HepG2 (cell line): ENCODE data around the gene SNRNP200. TPM values are rescaled to one million over a fixed set of nuclear protein-coding genes. Genes with fewer than 3 reads are reported as not detected.

Source experiments
- EZH2 ChIP-seq: conservative IDR thresholded peaks from 2 replicates; pipeline ENCODE4 v1.6.1; 2012; ENCODE audit warnings: mild to moderate bottlenecking, low read depth, low read length, moderate library complexity
- FOSL2 ChIP-seq: sonication (generic); formaldehyde crosslinking; IDR thresholded peaks from 2 replicates; pipeline ENCODE4 v1.4.0; 2020; ENCODE audit warnings: missing genetic modification reagents
- FOXA1 ChIP-seq, 2 experiments: fragments of 450-650 bp in 1 of 2; sonication (generic) in 1 of 2; formaldehyde crosslinking in 1 of 2; IDR thresholded peaks; 2 replicates each; pipeline versions ENCODE4 v1.4.0 to v1.6.1; 2016 to 2020; ENCODE audit warnings: missing genetic modification reagents in 1 of 2
- FOXA3 ChIP-seq: IDR thresholded peaks from 2 replicates; pipeline ENCODE4 v1.6.1; 2016; ENCODE audit warnings: missing genetic modification reagents, missing compliant biosample characterization
- HOXA7 ChIP-seq: sonication (generic); formaldehyde crosslinking; IDR thresholded peaks from 2 replicates; pipeline ENCODE4 v1.8.1; 2022; ENCODE audit warnings: mild to moderate bottlenecking, missing genetic modification reagents, moderate library complexity
- MTF2 ChIP-seq: sonication (generic); formaldehyde crosslinking; IDR thresholded peaks from 2 replicates; pipeline ENCODE4 v1.5.0; 2020; ENCODE audit warnings: missing genetic modification reagents, borderline replicate concordance
- NFE2L2 ChIP-seq: fragments of 150-350 bp; IDR thresholded peaks from 2 replicates; pipeline ENCODE4 v1.6.1; 2014; ENCODE audit warnings: low read length
- SAP130 ChIP-seq: IDR thresholded peaks from 2 replicates; pipeline ENCODE4 v1.6.1; 2016; ENCODE audit warnings: low read depth
- ZBTB7A ChIP-seq: sonication (generic); formaldehyde crosslinking; IDR thresholded peaks from 2 replicates; pipeline ENCODE4 v1.8.0; 2022; ENCODE audit warnings: mild to moderate bottlenecking, missing genetic modification reagents
- ZNF33A ChIP-seq: sonication (generic); formaldehyde crosslinking; IDR thresholded peaks from 2 replicates; pipeline ENCODE4 v1.5.1; 2020; ENCODE audit warnings: missing genetic modification reagents, mild to moderate bottlenecking, moderate library complexity, borderline replicate concordance
- ZSCAN21 ChIP-seq: sonication (generic); formaldehyde crosslinking; IDR thresholded peaks from 2 replicates; pipeline ENCODE4 v1.8.0; 2022; ENCODE audit warnings: mild to moderate bottlenecking, missing genetic modification reagents, moderate library complexity, borderline replicate concordance
- polyA plus RNA-seq, 8 experiments: library from polyadenylated mRNA; depleted of rRNA in 3 of 8; stranded (reverse) in 7 of 8; unstranded in 1 of 8; fragments of >200 nt; fragmentation: Illumina TruSeq in 4 of 8; extraction: Trizol in 4 of 8; gene quantifications; 2 replicates each; pipeline versions ENCODE4 v1.2.1 to v1.2.3, GENCODE V29; 2011 to 2016; ENCODE audit warnings: low read depth in 4 of 8, missing spikeins in 1 of 8, mixed read lengths in 1 of 8; ENCODE audit not compliant: insufficient read depth in 1 of 8
- total RNA-seq, 5 experiments: library from RNA; depleted of rRNA; stranded (reverse); fragments of >200 nt; fragmentation: Illumina TruSeq; extraction: Trizol; gene quantifications; 2 replicates each; pipeline ENCODE4 v1.2.3, GENCODE V29; 2016; ENCODE audit warnings: low read depth in 1 of 5
- TF ChIP-seq, protein P1 (sequence below): sonication (generic); formaldehyde crosslinking; IDR thresholded peaks from 2 replicates; pipeline ENCODE4 v1.4.0; 2020; ENCODE audit warnings: missing genetic modification reagents
- TF ChIP-seq, protein P2 (sequence below): IDR thresholded peaks from 2 replicates; pipeline ENCODE4 v1.6.1; 2016; ENCODE audit warnings: missing compliant biosample characterization, missing genetic modification reagents, borderline replicate concordance
- TF ChIP-seq, protein P3 (sequence below): sonication (generic); formaldehyde crosslinking; IDR thresholded peaks from 2 replicates; pipeline ENCODE4 v1.5.1; 2020; ENCODE audit warnings: missing genetic modification reagents, mild to moderate bottlenecking, borderline replicate concordance
- TF ChIP-seq, protein P4 (sequence below): sonication (generic); formaldehyde crosslinking; IDR thresholded peaks from 2 replicates; pipeline ENCODE4 v1.4.0; 2020; ENCODE audit warnings: missing genetic modification reagents, mild to moderate bottlenecking, borderline replicate concordance

SNRNP200 gene
- total and polyA plus RNA-seq, 2 of the 13 experiments (the other 11 are each of a cell fraction or from before 2014, with no cell fraction given) = 99.0 to 232 TPM

DNA sequence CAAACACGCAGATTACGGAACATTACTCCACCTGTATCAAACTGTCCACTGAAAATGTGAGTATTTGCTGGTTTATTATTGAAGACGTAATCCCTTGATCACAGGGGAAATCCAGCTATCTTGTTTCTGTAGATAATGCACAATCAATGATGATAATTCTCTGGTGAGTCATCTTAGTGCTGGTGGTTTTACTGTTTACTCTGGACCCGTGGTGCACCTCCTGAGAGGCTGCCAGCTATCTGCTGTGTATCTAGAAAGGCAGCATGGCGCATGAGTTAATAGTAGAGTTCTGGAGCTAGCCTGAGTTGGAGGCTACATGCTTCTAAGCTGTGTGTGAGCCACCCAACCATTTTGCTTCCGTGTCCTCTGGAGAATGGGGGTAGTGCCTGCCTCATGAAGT, 36.7 kb upstream of the SNRNP200 start (continued):
- TF ChIP-seq MTF2 (CRISPR knock-in tag) (no peak), ZSCAN21 (CRISPR knock-in tag) (no peak), HOXA7 (CRISPR knock-in tag) (no peak), NFE2L2 (no peak), EZH2 (no peak), SAP130 (CRISPR knock-in tag) (peak; percentile 54), FOXA3 (CRISPR knock-in tag) (peak; percentile 41; the same call in 1 of the 2 replicates), ZNF33A (no peak), ZBTB7A (no peak), FOSL2 (CRISPR knock-in tag) (peak; percentile 93), FOXA1 (IDR thresholded peaks at IDR 0.05) (no peak), FOXA1 (CRISPR knock-in tag; IDR thresholded peaks at IDR 0.05) (peak; percentile 38; the same call in 1 of the 2 replicates)
- TF ChIP-seq, protein P1, sequence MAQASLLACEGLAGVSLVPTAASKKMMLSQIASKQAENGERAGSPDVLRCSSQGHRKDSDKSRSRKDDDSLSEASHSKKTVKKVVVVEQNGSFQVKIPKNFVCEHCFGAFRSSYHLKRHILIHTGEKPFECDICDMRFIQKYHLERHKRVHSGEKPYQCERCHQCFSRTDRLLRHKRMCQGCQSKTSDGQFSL (CRISPR knock-in tag) = no peak
- TF ChIP-seq, protein P2, sequence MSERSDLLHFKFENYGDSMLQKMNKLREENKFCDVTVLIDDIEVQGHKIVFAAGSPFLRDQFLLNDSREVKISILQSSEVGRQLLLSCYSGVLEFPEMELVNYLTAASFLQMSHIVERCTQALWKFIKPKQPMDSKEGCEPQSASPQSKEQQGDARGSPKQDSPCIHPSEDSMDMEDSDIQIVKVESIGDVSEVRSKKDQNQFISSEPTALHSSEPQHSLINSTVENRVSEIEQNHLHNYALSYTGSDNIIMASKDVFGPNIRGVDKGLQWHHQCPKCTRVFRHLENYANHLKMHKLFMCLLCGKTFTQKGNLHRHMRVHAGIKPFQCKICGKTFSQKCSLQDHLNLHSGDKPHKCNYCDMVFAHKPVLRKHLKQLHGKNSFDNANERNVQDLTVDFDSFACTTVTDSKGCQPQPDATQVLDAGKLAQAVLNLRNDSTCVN = peak; percentile 99
- TF ChIP-seq, protein P3, sequence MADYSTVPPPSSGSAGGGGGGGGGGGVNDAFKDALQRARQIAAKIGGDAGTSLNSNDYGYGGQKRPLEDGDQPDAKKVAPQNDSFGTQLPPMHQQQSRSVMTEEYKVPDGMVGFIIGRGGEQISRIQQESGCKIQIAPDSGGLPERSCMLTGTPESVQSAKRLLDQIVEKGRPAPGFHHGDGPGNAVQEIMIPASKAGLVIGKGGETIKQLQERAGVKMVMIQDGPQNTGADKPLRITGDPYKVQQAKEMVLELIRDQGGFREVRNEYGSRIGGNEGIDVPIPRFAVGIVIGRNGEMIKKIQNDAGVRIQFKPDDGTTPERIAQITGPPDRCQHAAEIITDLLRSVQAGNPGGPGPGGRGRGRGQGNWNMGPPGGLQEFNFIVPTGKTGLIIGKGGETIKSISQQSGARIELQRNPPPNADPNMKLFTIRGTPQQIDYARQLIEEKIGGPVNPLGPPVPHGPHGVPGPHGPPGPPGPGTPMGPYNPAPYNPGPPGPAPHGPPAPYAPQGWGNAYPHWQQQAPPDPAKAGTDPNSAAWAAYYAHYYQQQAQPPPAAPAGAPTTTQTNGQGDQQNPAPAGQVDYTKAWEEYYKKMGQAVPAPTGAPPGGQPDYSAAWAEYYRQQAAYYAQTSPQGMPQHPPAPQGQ = no peak
- TF ChIP-seq, protein P4, sequence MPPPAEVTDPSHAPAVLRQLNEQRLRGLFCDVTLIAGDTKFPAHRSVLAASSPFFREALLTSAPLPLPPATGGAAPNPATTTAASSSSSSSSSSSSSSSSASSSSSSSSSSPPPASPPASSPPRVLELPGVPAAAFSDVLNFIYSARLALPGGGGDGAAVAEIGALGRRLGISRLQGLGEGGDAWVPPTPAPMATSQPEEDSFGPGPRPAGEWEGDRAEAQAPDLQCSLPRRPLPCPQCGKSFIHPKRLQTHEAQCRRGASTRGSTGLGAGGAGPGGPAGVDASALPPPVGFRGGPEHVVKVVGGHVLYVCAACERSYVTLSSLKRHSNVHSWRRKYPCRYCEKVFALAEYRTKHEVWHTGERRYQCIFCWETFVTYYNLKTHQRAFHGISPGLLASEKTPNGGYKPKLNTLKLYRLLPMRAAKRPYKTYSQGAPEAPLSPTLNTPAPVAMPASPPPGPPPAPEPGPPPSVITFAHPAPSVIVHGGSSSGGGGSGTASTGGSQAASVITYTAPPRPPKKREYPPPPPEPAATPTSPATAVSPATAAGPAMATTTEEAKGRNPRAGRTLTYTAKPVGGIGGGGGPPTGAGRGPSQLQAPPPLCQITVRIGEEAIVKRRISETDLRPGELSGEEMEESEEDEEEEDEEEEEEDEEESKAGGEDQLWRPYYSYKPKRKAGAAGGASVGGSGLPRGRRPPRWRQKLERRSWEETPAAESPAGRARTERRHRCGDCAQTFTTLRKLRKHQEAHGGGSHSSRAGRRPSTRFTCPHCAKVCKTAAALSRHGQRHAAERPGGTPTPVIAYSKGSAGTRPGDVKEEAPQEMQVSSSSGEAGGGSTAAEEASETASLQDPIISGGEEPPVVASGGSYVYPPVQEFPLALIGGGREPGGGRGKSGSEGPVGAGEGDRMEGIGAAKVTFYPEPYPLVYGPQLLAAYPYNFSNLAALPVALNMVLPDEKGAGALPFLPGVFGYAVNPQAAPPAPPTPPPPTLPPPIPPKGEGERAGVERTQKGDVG (CRISPR knock-in tag) = 0 out of 2 replicates have a peak, but pooled peaks have one; percentile 39
